GM21526 (cell line): ENCODE results near the gene ABCD4.

Experiments used
- ATAC-seq: cut with Tn5 transposase; IDR thresholded peaks from one replicate; pipeline ENCODE4 v1.9.1; 2021; ENCODE audit warnings: moderate library complexity; ENCODE audit not compliant: unreplicated experiment, low FRiP score

The ABCD4 gene

DNA sequence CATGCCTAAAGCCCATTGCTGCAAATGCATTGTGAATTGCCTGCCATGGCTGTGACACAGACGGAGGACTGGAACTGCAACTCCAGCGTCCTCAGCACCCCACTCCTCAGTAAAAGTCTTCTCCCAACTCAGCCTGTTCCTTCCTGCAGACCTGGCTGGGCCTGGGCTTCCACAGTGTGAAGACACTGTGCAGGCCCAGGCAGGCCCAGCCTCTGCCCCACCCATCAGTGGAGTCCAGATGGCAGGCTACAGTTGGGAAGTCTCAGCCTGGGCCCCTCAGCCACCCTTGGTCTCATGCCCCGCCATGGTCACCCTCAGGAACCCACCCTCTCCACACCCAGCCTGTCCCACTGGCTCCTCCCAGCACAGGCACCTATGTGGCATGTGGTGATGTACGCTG is 41.4 kb downstream of the ABCD4 start:
- no peak for ATAC-seq

DNA sequence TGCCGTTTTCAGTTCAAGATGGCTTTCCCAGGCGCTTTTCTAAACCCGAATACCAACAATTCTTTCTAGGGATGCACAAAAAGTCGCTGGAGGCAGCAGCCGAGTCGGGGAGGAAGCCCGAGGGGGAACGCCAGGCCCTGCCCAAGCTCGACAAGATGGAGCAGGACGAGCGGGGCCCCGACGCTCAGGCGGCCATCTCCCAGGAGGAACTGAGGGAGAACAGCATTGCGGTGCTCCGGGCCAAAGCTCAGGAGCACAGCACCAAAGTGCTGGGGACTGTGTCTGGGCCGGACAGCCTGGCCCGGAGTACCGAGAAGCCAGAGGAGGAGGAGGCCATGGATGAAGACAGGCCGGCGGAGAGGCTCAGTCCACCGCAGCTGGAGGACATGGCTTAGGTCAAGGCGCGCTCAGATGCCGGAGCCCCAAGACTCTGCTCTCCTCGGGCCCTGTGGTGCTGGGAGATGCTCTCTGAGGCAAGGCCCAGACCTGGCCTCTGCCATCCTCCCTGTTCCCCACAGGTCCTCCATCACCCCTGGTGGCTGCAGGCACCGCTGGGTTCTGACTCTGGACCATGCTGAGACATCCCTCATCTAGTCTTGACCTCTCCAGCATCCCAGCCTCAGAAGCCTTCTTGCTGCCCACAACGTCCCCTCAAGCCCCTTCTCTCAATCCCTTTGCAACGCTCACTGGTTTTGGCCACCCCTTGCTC is 42.1 kb downstream of the ABCD4 start:
- no peak for ATAC-seq

DNA sequence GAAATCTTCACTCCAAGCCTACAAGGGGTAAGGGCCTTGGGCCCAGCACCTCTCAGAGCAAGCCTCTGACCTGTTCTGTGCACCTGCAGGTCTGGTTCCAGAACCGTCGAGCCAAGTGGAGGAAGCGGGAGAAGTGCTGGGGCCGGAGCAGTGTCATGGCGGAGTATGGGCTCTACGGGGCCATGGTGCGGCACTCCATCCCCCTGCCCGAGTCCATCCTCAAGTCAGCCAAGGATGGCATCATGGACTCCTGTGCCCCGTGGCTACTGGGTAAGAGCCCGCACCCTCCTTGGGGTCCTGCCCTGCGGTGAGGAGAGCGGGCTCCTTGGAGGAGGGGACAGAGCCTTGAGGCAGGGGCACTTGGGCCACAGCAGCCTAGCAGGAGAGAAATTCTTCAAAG is 43.2 kb downstream of the ABCD4 start:
- no peak for ATAC-seq

DNA sequence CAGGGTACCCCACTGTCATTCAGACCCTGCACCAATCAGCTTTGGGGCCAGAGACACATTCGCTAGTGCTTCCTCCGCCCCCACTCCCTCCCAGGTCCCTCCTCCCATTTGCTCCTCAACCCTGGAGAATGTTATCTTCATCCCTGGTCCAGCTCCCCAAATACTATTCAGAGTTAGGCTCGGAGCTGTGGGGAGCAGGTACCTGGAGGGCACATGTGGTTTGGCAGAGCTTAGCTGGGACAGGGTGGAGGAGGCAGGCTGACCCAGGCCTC is 44.0 kb downstream of the ABCD4 start:
- ATAC-seq, result no peak

DNA sequence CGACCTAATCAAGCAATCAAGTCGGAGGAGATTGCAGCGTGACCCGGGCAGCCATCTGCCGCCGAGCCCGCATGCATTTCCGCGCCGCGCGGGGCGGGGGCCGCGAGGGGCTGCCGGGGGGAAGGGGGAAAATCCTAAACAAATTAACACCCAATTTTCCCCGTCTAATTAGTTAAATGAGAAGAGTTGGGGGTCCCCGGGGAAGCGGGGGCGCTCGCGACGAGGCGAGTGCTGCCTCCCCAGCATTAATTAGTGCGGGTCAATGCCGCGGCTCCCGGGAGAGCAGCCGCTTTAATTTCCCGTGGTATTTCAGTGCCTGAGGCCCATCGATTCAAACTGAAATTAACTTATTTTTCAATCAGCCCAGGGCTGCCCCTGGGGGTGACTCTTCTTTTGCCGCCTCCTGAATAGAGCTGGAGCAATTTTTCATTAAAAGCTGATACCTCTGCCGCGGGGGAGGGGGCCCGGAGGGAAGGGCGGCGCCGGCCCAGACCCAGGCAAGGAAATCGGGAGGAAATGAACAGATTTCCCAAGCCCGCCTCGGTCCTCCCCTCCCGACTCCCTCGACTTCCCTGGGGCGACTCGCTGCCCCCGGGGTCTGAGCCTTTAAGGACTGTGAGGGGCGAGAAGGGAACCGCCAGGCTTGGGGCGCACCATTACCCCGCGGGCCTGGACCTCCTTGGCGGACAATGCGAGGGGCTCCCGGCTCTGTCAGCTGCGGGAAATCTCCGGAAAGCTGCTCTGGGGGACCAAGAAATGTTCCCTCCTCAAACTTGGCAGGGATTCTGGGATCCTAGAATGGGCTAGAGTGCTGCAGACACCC is 44.6 kb downstream of the ABCD4 start:
- no peak for ATAC-seq

DNA sequence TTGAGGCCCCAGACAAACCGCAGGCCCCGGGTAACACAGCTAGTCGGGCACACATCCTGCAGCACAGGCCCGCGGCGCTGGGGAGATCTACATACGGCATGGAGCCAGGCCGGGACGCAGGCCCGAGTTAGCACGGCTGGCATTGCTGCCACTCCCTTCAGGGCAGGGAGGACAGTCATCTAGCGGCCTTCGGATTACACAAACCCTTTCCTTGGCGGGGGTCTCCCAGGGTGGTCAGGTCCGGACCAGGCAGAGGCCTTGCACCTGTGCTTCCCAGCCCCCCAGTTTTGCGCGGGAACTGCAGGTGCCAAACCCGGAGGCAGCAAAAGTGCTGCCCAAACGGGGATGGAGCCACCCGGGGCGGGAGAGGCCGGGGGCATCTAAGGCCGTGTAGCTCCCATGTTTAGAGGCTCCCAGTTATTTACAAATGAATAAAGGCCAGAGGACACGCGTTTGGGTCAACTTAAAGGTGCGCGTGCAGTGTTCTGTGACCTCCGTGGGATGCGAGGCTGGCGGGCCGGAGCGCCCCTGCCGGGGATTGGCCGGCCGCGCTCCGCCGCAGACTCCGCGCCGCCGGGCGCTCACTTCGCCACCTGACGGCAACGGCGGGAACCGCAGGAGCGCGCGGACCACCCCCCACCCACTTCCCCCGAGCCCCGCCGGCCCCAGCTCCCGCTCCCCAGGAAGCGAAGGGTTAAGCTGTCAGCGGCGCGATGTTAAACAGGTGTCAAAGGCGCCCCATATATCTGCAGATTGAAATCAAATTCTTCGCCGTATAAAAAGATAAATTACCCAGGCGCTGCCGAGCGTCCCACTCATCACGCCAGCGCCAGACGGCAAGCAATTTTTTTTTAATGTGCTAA is 45.4 kb downstream of the ABCD4 start:
- no peak for ATAC-seq

DNA sequence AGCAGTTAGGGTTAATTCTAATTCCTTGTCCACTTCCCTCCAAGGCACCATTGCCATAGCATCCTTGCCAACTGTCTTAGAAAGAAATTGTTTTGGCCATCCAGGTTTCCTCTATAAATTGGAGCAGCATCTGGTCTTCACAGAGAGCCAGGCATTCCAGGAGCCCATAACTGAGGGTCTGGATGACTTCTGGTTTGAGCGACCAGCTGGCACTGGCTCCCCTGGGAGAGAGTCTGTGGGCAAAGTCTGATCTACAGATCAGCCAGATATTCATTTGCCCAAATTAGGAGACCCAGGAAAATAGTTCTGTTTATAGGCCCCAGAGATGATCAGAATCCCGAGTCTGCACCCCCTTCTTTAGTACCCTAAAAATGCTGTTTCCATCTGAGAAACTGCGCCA is 47.5 kb downstream of the ABCD4 start:
- no peak for ATAC-seq

DNA sequence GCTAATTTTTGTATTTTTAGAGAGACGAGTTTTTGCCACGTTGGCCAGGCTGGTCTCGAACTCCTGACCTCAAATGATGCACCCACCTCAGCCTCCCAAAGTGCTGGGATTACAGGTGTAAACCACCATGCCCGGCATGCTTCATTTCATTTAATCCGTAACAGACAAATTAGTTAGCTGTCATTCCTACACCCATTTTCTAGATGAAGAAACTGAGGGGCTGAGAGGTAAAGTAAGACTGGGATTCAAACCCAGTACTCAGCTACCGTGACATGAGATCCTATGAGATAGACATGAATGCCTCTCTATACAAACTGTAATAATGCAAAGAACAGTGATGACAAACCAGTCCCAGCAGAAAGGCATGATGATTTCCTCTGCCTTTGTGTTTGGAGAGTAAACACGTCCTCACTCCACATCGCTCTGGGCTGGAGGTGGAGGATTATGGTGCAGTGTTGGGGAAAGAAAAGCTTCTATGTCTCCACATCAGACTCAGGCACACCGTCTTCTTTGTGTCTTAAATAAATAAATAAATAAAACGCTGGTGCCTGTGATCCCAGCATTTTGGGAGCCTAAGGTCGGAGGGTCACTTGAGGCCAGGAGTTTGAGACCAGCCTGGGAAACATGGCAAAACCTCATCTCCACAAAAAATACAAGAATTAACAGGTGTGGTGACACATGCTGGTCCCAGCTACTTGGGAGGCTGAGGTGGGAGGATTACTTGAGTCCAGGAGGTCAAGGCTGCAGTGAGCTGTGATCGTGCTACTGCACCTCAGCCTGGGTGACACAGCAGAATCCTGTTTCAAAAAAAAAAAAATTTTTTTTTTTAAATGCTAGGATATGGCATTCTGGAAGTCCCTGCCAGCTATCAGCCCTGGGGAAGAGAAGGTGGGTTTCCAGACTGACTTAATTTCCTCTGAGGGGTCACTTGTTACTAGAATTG is 53.0 kb downstream of the ABCD4 start:
- no peak for ATAC-seq

DNA sequence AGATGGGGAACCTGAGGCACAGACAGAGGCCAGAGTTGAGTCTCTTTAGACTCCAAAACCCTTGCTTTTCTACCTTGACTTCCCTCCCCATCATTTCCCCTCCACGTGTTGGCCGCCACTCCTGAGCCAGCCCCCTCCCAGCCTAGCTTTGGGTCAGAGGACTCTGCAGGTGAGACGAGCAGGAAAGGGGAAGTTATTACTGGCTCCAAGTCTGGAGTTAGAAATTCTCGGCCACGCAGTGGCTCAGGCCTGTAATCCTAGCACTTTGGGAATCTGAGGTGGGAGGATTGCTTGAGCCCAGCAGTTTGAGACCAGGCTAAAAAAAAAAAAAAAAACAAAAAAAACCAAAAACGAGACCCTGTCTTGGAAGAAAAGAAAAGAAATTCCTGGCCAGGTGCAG is 54.7 kb downstream of the ABCD4 start:
- ATAC-seq, result no peak

DNA sequence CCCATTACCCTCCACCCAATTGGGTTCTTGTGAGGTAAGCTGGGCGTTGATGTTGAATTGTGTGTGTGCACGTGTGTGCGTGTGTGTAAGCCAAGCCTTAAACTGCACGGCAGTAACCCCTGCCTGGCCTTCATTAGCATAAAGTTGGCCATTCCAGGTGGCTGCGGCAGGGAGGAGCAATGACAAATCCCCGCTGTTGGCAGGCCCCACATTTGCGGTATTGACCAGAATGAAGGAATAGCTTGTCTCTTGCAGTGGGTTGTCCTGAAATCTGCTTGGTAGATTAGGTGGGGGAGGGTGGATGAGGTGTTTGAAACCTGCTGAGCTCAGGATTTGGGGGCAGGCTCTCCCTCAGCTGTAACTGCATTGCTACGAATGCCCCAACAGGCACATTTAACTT is 56.2 kb downstream of the ABCD4 start:
- ATAC-seq, result no peak

DNA sequence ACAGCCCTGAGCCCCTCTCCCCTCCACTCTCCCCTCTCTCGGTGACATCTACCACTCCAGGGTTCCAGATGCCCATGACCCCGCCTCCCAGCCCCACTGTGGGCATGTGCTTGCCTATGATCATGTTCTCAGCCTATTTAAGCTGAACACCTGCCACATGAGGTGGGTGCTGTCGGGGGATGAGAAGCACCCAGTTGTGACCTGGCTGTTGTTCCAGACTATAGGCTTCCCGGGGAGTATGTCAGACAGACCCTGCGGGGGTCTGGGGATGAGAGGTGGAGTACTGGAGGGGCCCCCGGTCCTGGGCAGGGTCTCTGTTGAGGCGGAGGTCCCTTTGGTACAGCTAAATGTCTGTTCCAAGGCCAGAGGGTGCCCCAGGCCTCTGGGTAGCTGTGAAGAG is 57.4 kb downstream of the ABCD4 start:
- ATAC-seq, result no peak

DNA sequence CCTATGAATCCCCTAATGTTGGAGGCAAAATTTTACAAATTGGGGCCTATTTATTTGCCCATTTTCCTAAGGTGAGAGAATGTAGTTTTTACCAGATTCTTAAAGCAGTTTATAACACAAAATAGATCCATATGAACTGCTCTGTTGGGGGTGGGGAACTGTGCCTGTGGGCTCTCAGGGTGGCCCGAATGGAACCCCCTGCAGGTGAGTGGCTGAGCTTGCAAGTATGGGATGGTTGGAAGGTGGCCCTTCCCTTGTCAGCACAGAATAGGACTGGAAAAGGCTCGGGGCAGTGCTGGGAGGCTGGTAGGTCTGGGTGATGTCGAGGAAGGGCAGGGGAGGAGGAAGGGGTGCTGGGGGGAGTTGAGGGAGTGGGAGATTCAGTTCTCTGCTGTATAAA is 58.6 kb downstream of the ABCD4 start:
- no peak for ATAC-seq

DNA sequence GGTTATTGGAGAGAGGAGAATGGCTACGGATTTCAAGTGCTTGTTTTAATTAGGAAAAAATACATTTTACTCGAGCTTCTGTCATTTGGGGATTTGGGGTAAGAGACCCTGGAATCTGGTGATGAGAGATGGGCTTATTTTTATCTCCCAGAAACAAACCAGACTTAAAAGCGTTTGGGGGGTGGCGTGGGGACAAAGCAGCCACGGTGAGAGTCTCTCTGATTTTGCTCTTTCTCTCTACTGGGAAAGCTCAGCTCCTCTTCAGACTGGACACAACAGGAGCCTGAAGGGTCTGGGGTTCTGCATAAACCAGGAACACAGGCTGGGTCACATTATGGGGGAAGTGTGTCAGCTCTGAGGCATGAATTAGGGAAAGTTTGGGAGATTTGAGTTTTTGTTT is 59.7 kb downstream of the ABCD4 start:
- ATAC-seq, result no peak

DNA sequence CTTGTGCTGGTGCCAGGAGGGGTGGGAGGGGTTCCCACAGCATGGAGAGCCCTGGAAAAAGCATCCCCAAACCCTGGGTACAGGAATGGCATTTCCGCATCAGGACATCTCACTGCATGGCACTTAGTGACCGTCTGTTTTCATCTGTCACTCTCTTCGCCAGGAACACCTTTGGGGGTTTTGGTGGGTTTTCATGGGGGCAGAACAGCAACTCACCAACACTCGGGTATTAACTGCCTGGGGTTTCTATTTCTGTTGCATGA is 60.0 kb downstream of the ABCD4 start:
- no peak for ATAC-seq

DNA sequence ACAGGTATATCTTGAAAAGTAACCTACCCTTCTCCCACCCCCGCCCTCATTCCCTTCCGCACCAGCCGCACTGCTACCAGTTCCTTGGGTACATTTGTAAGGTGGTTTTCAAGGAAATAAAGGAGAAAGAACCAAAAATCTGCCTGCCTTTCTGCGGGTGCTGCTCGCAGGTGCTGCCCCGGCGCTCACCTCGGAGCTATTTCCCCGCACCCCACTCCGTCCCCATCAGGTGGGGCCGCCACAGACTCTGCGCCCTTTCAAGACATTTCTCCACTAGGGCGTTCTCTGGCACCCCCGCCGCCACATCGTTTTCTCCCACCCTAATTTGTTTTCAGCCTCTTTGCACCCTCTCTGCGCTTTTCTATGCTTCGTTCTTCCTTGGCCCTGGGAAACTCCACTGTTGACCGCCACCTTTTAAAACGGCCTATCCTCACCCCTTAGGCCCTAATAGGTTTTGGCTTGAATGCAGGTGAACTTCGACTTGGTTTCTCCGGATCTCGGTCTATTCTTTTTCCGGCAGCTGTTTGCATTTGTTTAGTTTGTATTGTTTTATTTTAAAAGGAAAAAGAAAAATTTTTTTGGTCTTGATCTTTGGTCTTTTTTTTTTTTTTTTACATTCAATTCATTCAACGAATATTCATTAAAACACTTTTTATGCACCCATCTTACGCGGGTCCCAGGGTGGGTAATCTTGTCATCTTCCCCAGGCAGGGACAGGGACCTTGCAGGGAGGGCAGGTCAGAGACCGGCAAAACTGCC is 60.5 kb downstream of the ABCD4 start:
- ATAC-seq, result no peak

DNA sequence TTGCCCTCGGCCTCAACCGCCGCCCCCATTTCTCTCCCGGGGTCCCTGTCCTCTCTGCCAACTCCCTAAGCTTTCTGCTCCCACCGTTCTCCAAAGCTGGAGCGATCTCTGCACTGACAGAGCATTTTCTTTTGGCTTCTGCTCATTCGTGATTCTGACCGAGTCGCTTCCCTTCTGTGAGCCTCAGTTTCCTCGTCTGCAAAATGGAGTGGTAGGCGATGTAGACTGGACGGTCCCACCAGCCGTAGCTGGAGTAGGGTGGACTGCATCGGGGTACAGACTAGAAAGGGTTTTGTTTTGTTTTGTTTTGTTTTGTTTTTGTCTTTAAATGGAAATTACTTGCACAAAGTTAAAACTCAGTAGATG is 61.1 kb downstream of the ABCD4 start:
- no peak for ATAC-seq

DNA sequence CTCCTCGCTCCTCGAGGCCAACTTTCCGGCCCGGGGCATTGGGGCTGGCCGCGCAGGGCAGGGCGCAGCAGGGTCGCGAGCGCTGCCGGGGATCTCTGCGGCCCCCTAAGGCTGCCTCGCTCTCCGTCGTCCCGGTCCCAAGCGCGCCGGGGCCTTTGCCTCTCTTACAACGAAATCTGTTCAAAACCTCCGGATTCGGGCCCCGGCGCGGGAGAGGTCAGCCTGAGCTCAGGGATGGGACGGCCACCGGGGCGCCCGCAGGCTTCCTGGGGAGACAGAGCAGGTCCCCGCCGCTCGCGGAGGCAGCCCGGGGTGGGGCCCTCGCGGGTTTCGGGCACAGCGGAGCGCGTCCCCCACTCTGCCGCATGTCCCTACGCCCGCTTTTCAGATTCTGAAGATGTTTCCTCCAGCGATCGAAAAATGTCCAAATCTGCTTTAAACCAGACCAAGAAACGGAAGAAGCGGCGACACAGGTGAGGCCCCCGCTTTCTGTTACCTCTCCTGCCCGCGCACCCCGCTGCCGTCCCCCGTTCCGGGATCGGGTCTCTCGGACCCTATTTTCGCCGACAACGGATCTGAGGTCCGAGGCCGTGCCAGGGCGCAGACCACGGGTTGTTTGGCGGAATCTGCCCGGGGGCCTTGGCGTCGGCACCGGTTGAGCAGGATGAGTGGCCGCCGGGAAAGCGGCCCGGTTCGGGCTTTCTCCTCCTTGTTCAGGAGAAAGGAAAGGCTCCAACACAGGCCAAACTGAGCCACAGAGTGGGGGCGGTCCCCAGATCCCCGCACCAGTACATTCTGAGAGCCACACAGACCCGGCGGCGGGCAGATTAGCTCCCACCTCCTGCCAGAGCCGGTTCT is 61.7 kb downstream of the ABCD4 start:
- ATAC-seq, result no peak

DNA sequence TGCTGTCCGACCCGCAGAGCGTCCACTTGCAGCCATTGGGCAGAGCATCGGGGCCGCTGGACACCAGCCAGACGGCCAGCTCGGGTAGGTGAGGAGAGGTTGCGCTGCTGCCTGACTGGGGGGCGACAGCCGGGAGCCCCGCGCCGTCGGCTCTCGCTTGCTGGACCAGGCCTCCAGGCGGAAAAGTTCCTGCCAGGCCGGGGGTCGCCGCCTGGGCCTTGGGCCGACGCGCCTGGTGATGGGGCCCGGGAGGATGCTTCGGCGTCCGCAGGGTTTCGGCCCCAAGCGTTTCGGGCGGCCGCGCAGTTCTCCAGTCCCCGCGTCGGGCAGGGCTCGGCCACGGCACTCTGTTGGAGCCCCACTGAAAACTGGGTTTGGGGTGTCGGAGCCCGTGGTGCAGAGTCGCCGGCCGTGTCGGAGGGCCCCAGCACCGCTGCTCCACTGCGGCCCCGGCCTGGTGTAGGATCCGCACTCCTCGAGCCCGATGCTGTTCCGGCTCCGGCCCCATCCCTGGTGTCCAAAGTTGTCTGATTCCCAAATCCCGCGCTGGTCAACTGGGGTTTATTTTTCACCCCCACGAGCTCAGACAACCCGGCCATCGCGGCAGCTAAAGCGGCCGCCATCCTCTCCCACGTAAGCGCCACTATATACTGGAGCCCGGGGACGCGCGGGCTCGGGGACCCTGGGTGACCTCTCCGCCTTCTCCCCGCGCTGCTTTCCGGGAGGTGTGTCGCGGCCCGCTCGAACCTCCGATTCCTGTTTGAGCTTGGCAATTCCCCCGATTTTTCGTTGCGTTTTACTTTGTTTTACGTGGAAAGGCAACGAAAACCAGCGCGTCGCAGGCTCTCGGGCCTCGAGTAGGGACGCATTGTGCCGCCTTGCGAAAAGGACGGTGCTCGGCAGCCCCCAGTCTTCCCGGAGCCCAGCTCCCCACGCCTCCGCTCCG is 62.6 kb downstream of the ABCD4 start:
- ATAC-seq, result no peak
